ENCODE measurements around the gene CFAP299. TPM values are rescaled to one million over a fixed set of nuclear protein-coding genes. Genes with fewer than 3 reads are reported as not detected.
"Not testable (repeated sequence)": the region's sequence is repeated elsewhere in the genome, so short reads cannot be mapped to it uniquely, and the experiment has no call there.

The CFAP299 gene
- polyA plus RNA-seq, 2 of the 4 experiments (the other 2 are of a cell fraction) = not detected

GRCh38 chr4:80340036-80340435 lies 4.5 kb downstream of the CFAP299 start:
- ATAC-seq (no peak), DNase-seq (ENCODE audit: low read depth in 1 of 2, low spot score in 1 of 2) (no peak), FAIRE-seq (no peak)
- H3K4me1 ChIP-seq = 0 out of 3 replicates have a peak, but pooled peaks cover 4% of the 10 kb centered on the region
- ChIA-PET POLR2A (no interaction called here), CTCF (no interaction called here)
- 5% methylated on average over 2 of the region's 2 CpGs for WGBS (ENCODE audit: missing lambda C conversion rate)
- TF ChIP-seq JUN (IDR thresholded peaks at IDR 0.05) (no peak), KDM5A (IDR thresholded peaks at IDR 0.05) (no peak), E2F6 (IDR thresholded peaks at IDR 0.05; ENCODE audit: borderline replicate concordance, low read depth) (no peak), HDAC2 (IDR thresholded peaks at IDR 0.05) (no peak), FOSB (CRISPR knock-in tag; IDR thresholded peaks at IDR 0.05) (no peak), GATA3 (IDR thresholded peaks at IDR 0.05; ENCODE audit: borderline replicate concordance) (no peak), POLR2A (IDR thresholded peaks at IDR 0.05; ENCODE audit: low read length) (no peak), CTCF (IDR thresholded peaks at IDR 0.05) (no peak), RFX5 (IDR thresholded peaks at IDR 0.05) (no peak), EP300 (IDR thresholded peaks at IDR 0.05) (no peak), REST (IDR thresholded peaks at IDR 0.05) (no peak), TP53 (CRISPR knock-in tag; IDR thresholded peaks at IDR 0.05) (no peak), RNF2 (IDR thresholded peaks at IDR 0.05; ENCODE audit: borderline replicate concordance, low read depth) (no peak), HEYL (CRISPR knock-in tag; IDR thresholded peaks at IDR 0.05) (no peak), KDM1A (IDR thresholded peaks at IDR 0.05; ENCODE audit: low read depth) (no peak), MAFK (IDR thresholded peaks at IDR 0.05; ENCODE audit: partially characterized antibody) (no peak), ESRRA (IDR thresholded peaks at IDR 0.05; ENCODE audit: borderline replicate concordance, low read length) (no peak), PBX3 (IDR thresholded peaks at IDR 0.05) (no peak), TFCP2L1 (CRISPR knock-in tag; IDR thresholded peaks at IDR 0.05) (no peak), ATOH8 (CRISPR knock-in tag; IDR thresholded peaks at IDR 0.05; ENCODE audit: low read depth) (no peak)
- no peak overlapping the region for H3K4me3 ChIP-seq
- H3K9me3 ChIP-seq = no peaks in the 10 kb centered on the region
- H3K27ac ChIP-seq = no peak overlapping the region
- no peak overlapping the region for H3K4me2 ChIP-seq

GRCh38 chr4:80342684-80343083 lies 7.2 kb downstream of the CFAP299 start:
- FAIRE-seq; H3K4me2 ChIP-seq; H3K4me3 ChIP-seq; CTCF ChIA-PET; H3K27ac ChIP-seq; POLR2A ChIA-PET; H3K9me3 ChIP-seq; ATAC-seq; H3K4me1 ChIP-seq; DNase-seq (ENCODE audit: low read depth in 1 of 2, low spot score in 1 of 2): not testable (repeated sequence)

All from A549 (cell line).